A549 (cell line): ENCODE results near the gene TMED8. TPM values are rescaled to one million over a fixed set of nuclear protein-coding genes. Genes with fewer than 3 reads are reported as not detected.

Experiments used
- ATAC-seq, 2 experiments: fragments of 200-7000 bp in 1 of 2; fragments of >200 bp in 1 of 2; cut with Nextera tagmentation in 1 of 2; cut with Tn5 transposase in 1 of 2; 3 replicates each; pipeline versions ENCODE4 v1.8.0 to v1.9.1; 2018 to 2020; ENCODE audit warnings: mild to moderate bottlenecking in 1 of 2, moderate library complexity in 1 of 2
- CTCF ChIA-PET: fragments of 300-600 bp; sonication (Branson Sonifier 250); formaldehyde crosslinking; extraction: SDS; loops from one replicate; lab custom pipeline; 2021; ENCODE audit warnings: antibody characterized with exemption, inconsistent platforms; lab: Yijun Ruan, JAX
- POLR2A ChIA-PET: fragments of 350-600 bp; formaldehyde crosslinking; extraction: SDS; loops from one replicate; lab custom pipeline; 2021; ENCODE audit warnings: antibody characterized with exemption, inconsistent platforms; lab: Yijun Ruan, JAX
- DNase-seq, 2 experiments: peaks; one replicate each; pipeline versions ENCODE4 v3.0.0 to v3.0.0-alpha.2; 2011 to 2016; ENCODE audit warnings: low read depth in 1 of 2, low spot score in 1 of 2
- FAIRE-seq: peaks from 2 replicates; lab custom pipeline; 2011; peaks lifted over from hg19 to GRCh38; lab: Jason Lieb, UNC
- H3K27ac ChIP-seq, 2 experiments: fragments of >200 bp; sonication (Bioruptor Twin); formaldehyde crosslinking; 3 replicates each; pipeline ENCODE4 v1.5.1; 2016 to 2017
- H3K4me1 ChIP-seq: fragments of >200 bp; sonication (Bioruptor Twin); formaldehyde crosslinking; 3 replicates; pipeline ENCODE4 v1.6.1; 2016
- H3K4me2 ChIP-seq: fragments of >200 bp; sonication (Bioruptor Twin); formaldehyde crosslinking; 3 replicates; pipeline ENCODE4 v1.6.1; 2016
- H3K4me3 ChIP-seq: fragments of >200 bp; sonication (Bioruptor Twin); formaldehyde crosslinking; 3 replicates; pipeline ENCODE4 v1.5.1; 2016
- H3K9me3 ChIP-seq: fragments of >200 bp; sonication (Bioruptor Twin); formaldehyde crosslinking; 3 replicates; pipeline ENCODE4 v1.6.1; 2016
- CBX2 ChIP-seq: fragments of 200-600 bp; sonication (generic); IDR thresholded peaks from 2 replicates; pipeline ENCODE4 v1.6.1; 2016; ENCODE audit warnings: low read depth, mild to moderate bottlenecking, borderline replicate concordance
- CEBPB ChIP-seq, 2 experiments: fragments of >200 bp in 1 of 2; sonication (Bioruptor Twin) in 1 of 2; formaldehyde crosslinking in 1 of 2; IDR thresholded peaks; 2 replicates each; pipeline ENCODE4 v1.6.1; 2012 to 2016
- CTCF ChIP-seq: fragments of >200 bp; sonication (Bioruptor Twin); formaldehyde crosslinking; IDR thresholded peaks from 3 replicates; pipeline ENCODE4 v1.5.1; 2016
- EHF ChIP-seq: fragments of 250-450 bp; sonication (Bioruptor Pico); IDR thresholded peaks from 2 replicates; pipeline ENCODE4 v1.5.0; 2020; ENCODE audit warnings: mild to moderate bottlenecking
- EHMT2 ChIP-seq: fragments of 200-600 bp; sonication (generic); IDR thresholded peaks from 2 replicates; pipeline ENCODE4 v1.6.1; 2016; ENCODE audit warnings: antibody characterized with exemption, low read depth, mild to moderate bottlenecking, moderate library complexity
- ELK1 ChIP-seq: fragments of 150-350 bp; IDR thresholded peaks from 2 replicates; pipeline ENCODE4 v1.6.1; 2014; ENCODE audit warnings: low read depth, mild to moderate bottlenecking, low read length
- FOSB ChIP-seq: fragments of 250-450 bp; sonication (Bioruptor Pico); IDR thresholded peaks from 2 replicates; pipeline ENCODE4 v1.5.0; 2020; ENCODE audit warnings: mild to moderate bottlenecking, moderate library complexity
- FOSL2 ChIP-seq, 2 experiments: fragments of 450-650 bp in 1 of 2; fragments of >200 bp in 1 of 2; sonication (Bioruptor Twin) in 1 of 2; formaldehyde crosslinking; IDR thresholded peaks; 2 replicates each; pipeline versions ENCODE4 v1.5.0 to v1.6.1; 2016 to 2020; ENCODE audit warnings: mild to moderate bottlenecking in 1 of 2, moderate library complexity in 1 of 2
- GATA3 ChIP-seq: IDR thresholded peaks from 2 replicates; pipeline ENCODE4 v1.6.1; 2012; ENCODE audit warnings: borderline replicate concordance
- HOXB13 ChIP-seq: fragments of 250-450 bp; sonication (Bioruptor Pico); IDR thresholded peaks from 2 replicates; pipeline ENCODE4 v1.5.0; 2020; ENCODE audit warnings: low read depth, mild to moderate bottlenecking, moderate library complexity
- JUNB ChIP-seq: fragments of >200 bp; sonication (Bioruptor Twin); formaldehyde crosslinking; IDR thresholded peaks from 2 replicates; pipeline ENCODE4 v1.6.1; 2016
- KDM1A ChIP-seq: fragments of 200-600 bp; sonication (generic); IDR thresholded peaks from 2 replicates; pipeline ENCODE4 v1.6.1; 2016; ENCODE audit warnings: low read depth, mild to moderate bottlenecking
- MAFK ChIP-seq: fragments of 450-650 bp; IDR thresholded peaks from 2 replicates; pipeline ENCODE4 v1.6.1; 2014; ENCODE audit not compliant: partially characterized antibody
- MAX ChIP-seq: IDR thresholded peaks from 2 replicates; pipeline ENCODE4 v1.6.1; 2012
- POLR2AphosphoS2 ChIP-seq: conservative IDR thresholded peaks from 2 replicates; pipeline ENCODE4 v1.6.1; 2012; ENCODE audit warnings: low read length, improper control_type of control experiment, inconsistent platforms
- RCOR1 ChIP-seq: fragments of 150-350 bp; IDR thresholded peaks from 2 replicates; pipeline ENCODE4 v1.6.1; 2014; ENCODE audit warnings: antibody characterized with exemption, low read length, low read depth
- REST ChIP-seq: fragments of 200-600 bp; sonication (generic); IDR thresholded peaks from 2 replicates; pipeline ENCODE4 v1.6.1; 2016; ENCODE audit warnings: antibody characterized with exemption, mild to moderate bottlenecking, moderate library complexity
- RFX5 ChIP-seq: fragments of 450-650 bp; IDR thresholded peaks from 2 replicates; pipeline ENCODE4 v1.7.1; 2014; ENCODE audit warnings: antibody characterized with exemption, mild to moderate bottlenecking, moderate library complexity
- TP53 ChIP-seq: fragments of 250-450 bp; sonication (Bioruptor Pico); IDR thresholded peaks from 2 replicates; pipeline ENCODE4 v1.5.0; 2021; ENCODE audit warnings: mild to moderate bottlenecking, moderate library complexity
- ZFP36 ChIP-seq: fragments of 450-650 bp; IDR thresholded peaks from 2 replicates; pipeline ENCODE4 v1.6.1; 2014; ENCODE audit warnings: borderline replicate concordance; ENCODE audit not compliant: partially characterized antibody
- WGBS: methylation state at CpG from one replicate; pipeline ENCODE4 v1.1.6; 2017; ENCODE audit errors: missing lambda C conversion rate; 5-methylcytosine and 5-hydroxymethylcytosine counted together
- polyA plus RNA-seq, 4 experiments: library from polyadenylated mRNA; depleted of rRNA in 3 of 4; stranded (reverse); fragments of >200 nt; fragmentation: RNase III in 1 of 4; extraction: RNeasy Plus Mini Kit Qiagen cat#74134 plus additional on column Dnase treatment in 1 of 4; gene quantifications; 2 replicates in 3 of 4; 3 replicates in 1 of 4; pipeline ENCODE4 v1.2.3, GENCODE V29; 2011 to 2017

The TMED8 gene
- polyA plus RNA-seq, 2 of the 4 experiments (the other 2 are of a cell fraction): 8.8 to 13.9 TPM

- H3K4me3 ChIP-seq: no peak overlapping the region
- TF ChIP-seq EHF (CRISPR knock-in tag): no peak
- TF ChIP-seq, all 56 proteins: peak for 0
- DNase-seq: no peak
- Histone ChIP-seq H3K27ac (no peak overlapping the region), H3K4me2 (no peak overlapping the region), H3K4me1 (no peaks in the 10 kb centered on the region), H3K9me3 (0 out of 3 replicates have a peak, but pooled peaks cover 3% of the 10 kb centered on the region)
- ChIA-PET POLR2A (no interaction called here), CTCF (no interaction called here)
- WGBS: 95% methylated on average over 3 of the region's 3 CpGs
- no peak for ATAC-seq
- FAIRE-seq: no peak
Observed at GRCh38 chr14:77424862-77425261, 48.0 kb upstream of the TMED8 start.

DNA sequence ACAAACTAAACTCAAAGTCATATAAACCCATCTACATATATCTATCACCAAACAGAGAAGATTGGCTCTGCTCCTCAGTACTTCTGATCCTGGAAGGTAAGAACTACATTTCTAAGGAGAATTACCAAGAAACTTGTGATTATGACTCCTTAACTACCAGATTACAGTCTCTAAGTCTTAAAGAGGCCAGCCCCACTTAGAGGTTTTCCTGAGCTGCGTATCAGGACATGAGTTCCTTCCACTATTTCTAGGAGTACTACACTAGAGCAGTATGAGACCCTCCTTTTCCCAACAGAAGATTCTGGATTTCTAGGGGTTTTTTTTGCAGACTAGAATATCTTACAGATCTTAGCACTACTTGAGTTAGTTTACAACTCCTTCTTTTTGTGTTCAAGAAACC is 46.5 kb upstream of the TMED8 start, which contains the start of gene NOXRED1:
Gene NOXRED1 (minus strand): TSS at position 101 of the 400 bp plus-strand sequence. CDS start 634 bp downstream, outside the sequence.
- 100% methylated on average over 1 of the region's 1 CpG for WGBS
- H3K9me3 ChIP-seq: peaks cover 13% of the 10 kb centered on the region; the same call in 1 of the 3 replicates
- TF ChIP-seq JUNB: no peak
- TF ChIP-seq, all 56 proteins: peak for 0
- no peaks in the 10 kb centered on the region for H3K4me1 ChIP-seq
- ATAC-seq (no peak), FAIRE-seq (no peak), DNase-seq (no peak)
- no peak within 1 kb of the TSS for H3K27ac ChIP-seq
- no peak within 1 kb of the TSS for H3K4me3 ChIP-seq
- ChIA-PET POLR2A (no interaction called here), CTCF (no interaction called here)
- no peak within 1 kb of the TSS for H3K4me2 ChIP-seq

DNA sequence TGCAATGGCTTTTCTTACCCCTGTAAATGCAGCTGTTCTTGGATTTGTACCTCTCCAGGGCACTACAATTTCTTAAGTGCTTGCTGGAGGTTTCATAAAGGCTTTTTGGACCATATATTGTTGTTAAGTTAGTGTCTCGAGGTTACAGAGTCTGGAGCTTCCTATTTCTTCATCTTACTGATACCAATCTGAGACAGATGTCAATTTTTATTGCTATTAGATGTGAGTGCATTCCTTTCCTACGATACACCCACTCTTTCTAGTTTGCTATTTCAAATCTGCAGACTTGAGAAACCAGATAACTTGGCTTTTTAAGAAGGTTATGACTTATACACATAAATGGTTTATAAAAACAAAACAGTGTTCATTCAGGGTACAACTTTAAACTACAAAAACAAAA is 44.3 kb upstream of the TMED8 start:
- Histone ChIP-seq H3K9me3 (peaks cover 13% of the 10 kb centered on the region; the same call in 1 of the 3 replicates), H3K4me1 (no peaks in the 10 kb centered on the region), H3K27ac (no peak overlapping the region), H3K4me3 (no peak overlapping the region), H3K4me2 (no peak overlapping the region)
- DNase-seq (no peak), ATAC-seq (no peak), FAIRE-seq (no peak)
- 73% methylated on average over 2 of the region's 2 CpGs for WGBS
- TF ChIP-seq ELK1 (no peak), MAX (no peak), CTCF (no peak), RCOR1 (no peak), FOSB (no peak), CBX2 (no peak), RFX5 (no peak), CEBPB (IDR thresholded peaks at IDR 0.05) (no peak), FOSL2 (IDR thresholded peaks at IDR 0.05) (no peak), FOSL2 (CRISPR knock-in tag; IDR thresholded peaks at IDR 0.05) (no peak), HOXB13 (CRISPR knock-in tag) (no peak), REST (no peak), JUNB (no peak), KDM1A (no peak), GATA3 (no peak), MAFK (no peak), POLR2AphosphoS2 (no peak), ZFP36 (no peak), TP53 (CRISPR knock-in tag) (no peak), EHMT2 (no peak)
- POLR2A ChIA-PET: no interaction called here
- CTCF ChIA-PET: no interaction called here
